Fibroblast of skin of back (primary cell): ENCODE results near the gene RHEX.

Experiments
- DNase-seq: peaks from one replicate; pipeline ENCODE4 v3.0.0-alpha.2; 2013

RHEX gene

DNA sequence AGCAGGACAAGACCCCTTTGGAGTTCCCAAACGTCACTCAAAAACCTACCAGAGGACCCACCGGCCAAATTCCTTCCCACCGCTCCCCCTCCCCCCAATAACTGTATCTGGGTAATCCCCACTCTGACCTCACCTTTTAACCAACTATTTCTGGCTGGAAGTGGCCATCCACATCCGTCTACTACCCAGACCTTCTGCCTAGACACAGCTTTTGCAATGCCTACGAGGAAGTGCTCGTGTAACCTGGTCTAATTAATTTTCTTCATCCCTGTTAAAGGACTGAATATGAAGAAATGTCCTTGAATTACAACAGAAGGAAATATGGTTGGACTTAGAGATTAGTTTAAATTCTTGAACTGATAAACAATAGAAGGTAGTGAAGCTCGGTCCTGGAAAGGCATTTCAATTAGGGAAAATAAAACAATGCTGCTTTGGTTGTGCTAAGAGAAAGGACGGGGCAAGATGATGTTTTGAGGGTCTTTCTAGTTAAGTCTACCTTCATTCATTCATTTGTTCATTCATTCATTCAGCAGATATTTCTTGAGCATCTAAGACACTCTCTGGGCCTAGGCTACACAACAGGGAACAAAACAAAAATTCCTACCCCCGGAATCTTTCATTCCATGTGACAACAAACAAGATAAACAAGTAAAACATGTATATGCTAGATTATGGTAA lies 45.4 kb downstream of the RHEX start:
- DNase-seq = no peak

GRCh38 chr1:206100226-206100815 lies 47.3 kb downstream of the RHEX start:
- no peak for DNase-seq

DNA sequence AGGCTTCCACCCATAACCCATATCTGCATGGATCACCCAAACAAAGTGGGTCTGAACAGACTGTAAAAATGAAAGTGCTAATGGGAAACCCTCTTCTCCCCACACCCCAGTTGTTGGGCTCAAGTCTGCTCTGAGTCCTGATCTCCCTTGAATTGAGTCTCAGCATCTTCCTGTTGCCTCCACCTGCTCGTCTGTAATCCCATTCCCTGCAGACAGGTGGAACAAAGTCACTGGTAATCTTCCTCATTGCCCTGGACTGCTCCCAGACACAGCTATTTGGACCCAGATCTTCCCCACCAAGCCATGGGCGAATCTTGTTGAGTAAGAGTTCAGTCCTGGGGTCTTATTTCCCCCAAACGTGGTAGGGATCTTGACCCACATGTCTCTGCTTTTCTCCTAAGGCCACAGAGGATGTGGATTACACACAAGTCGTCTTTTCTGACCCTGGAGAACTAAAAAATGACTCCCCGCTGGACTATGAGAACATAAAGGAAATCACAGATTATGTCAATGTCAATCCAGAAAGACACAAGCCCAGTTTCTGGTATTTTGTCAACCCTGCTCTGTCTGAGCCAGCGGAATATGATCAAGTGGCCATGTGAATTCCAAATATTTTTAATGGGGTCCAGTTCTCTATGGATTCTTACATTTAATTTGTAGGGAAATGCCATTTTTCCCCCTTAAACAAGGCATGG lies 48.5 kb downstream of the RHEX start:
- DNase-seq = no peak

DNA sequence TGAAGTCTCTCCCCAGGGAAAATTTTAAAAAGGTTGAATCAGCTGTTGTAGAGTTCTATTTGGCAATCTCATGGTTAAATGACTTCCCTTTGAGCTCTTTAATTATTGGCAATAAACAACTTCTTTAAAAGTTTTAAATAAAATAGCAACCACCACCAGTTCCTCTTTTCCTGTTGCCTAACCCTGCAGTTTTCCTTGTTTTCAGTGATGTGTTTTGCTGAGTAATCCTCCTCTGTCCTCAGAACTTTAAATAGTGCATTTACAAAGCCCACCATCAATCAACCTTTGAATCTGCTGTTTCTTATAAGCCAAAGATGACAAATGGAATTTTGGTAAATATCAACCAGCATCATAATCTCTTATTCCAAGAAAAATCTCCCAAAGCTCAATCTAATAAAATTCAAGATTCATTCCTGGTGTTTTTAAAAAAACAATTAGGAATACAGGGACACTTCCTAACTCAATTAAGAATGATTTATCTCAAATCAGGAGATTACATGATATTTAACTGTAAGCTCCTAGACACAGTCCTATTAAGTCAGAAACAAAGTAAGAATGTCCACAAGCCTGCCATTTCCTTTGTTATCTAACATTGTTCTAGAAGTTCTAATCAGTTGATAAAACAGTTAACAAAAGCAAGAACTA lies 49.4 kb downstream of the RHEX start:
- no peak for DNase-seq

DNA sequence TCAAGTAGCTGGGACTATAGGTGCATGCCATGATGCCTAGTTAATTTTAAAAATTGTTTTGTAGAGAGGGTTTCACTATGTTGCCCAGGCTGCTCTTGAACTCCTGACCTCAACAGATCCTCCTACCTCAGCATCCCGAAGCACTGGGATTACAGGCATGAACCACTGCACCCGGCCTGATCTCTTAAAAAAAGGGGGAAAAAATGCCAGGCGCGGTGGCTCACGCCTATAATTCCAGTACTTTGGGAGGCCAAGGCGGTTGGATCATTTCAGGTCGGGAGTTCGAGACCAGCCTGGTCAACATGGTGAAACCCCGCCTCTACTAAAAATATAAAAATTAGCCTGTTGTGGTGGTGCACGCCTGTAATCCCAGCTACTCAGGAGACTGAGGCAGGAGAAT lies 51.0 kb downstream of the RHEX start:
- no peak for DNase-seq

DNA sequence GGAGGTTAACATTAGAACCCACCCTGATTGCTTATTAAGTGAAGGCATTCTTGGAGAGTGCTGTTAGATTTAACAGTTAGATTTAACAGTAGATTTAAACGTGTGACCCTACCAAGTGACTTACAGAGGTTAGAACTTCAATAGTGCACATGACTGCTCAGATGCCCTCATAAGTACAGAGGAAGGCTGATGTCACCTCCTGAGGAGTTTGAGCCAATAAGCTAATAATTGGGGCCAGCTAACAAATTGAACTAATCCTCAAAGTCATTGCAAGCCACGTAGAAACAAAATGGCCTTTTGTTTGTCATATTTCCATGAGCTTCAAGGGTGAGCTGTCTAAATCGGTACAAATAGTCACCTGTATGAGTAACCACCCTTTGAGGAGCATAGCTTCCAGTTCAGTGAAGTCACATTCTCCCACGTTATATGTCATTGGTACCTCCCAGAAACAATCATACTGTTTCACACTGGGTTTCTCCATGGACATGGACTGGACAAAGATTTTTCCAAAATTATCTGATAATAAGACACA lies 52.6 kb downstream of the RHEX start:
- no peak for DNase-seq

GRCh38 chr1:206106328-206107167 lies 53.6 kb downstream of the RHEX start:
- DNase-seq = peak; percentile 83

DNA sequence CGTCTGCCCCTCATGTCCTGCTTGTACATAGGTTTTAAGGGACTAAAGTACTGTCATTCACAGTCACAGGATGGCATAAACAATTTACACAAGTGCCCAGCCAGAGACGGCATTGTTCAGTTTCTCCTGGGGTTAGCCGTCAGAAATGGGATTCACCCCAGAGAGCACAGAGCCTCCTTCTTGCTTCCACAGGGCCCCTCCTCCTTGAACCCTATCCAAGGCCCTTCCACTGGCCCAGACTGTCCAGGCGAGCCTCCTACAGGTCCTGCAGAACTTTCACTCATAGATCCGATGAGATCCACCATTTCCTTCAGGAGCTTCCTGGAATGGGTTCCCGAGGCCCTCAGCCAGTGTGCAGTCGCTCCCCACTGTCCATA lies 54.2 kb downstream of the RHEX start:
- DNase-seq = no peak

- no peak for DNase-seq
Observed at GRCh38 chr1:206108635-206109034, 55.7 kb downstream of the RHEX start.

DNA sequence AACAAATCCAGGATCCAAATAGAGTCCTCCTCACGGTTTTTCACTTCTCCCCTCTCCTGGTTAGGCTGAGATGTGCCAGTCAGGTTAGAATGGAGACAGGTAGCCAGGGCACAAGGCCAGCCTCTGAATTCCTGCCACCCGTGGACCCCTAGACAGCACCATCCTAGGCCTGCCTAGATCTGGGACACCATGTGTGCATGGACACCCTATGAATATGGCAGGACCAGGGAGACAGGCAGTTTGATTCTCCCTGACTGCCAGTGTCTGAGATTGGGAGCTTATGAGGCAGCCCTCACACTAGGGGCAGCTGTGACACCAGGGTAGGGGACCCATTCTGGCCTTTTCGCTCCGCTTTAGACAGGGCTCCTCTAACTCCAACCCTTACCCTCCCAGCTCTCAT lies 56.7 kb downstream of the RHEX start:
- no peak for DNase-seq

GRCh38 chr1:206110161-206110560 lies 57.2 kb downstream of the RHEX start:
- DNase-seq = no peak

GRCh38 chr1:206110820-206111219 lies 57.8 kb downstream of the RHEX start:
- no peak for DNase-seq

- no peak for DNase-seq
Observed at GRCh38 chr1:206111271-206111927, 58.4 kb downstream of the RHEX start.

DNA sequence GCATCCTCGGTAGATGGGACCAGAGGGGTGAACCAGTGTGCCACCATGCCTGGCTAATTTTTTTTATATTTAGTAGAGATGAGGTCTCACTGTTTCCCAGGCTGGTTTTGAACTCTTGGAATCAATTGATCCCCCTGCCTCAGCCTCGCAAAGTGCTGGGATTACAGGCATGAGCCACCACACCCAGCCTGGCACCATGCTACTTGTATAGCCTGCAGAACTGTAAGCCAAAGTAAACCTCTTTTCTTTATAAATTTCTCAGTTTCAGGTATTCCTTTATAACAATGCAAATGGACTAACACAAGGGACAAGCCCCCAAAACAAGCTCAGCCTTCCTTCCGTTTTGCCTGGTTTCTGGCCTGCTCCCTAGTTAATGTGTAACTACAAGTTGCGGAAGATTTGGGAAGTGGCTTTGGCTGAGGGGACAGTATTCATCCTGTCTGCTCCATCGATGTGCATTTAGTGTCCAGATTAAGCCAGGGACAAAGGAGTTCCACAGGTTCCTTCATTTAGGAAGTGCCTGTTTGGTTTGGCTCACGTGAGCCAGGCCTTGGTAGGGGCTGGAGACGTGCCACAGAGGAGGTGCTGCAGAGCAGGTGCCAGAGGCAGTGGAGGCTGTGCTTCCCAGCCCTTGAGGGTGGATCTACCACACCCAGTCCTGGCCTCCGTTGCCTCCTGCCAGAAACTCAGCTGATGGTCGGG lies 59.8 kb downstream of the RHEX start:
- no peak for DNase-seq

GRCh38 chr1:206114692-206115640 lies 62.0 kb downstream of the RHEX start:
- DNase-seq = no peak

DNA sequence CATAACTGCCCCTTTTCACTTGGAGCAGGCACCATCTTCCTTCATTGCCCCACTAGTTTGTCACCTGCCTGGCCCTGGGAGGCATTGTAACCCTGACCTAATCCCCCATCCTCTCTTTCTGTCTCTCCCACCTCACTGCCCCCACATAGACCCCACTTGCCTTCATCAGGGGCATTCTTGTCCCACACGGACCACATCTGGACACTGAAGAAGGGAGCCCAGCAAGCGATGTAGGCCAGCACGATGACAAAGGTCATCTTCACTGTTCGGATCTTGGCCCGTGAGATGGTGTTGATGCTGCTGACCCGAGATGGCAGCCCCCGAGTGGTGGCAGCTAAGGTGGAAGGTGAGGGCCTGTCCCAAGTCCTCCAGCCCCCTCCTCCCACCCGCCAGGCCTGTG lies 62.8 kb downstream of the RHEX start:
- no peak for DNase-seq

DNA sequence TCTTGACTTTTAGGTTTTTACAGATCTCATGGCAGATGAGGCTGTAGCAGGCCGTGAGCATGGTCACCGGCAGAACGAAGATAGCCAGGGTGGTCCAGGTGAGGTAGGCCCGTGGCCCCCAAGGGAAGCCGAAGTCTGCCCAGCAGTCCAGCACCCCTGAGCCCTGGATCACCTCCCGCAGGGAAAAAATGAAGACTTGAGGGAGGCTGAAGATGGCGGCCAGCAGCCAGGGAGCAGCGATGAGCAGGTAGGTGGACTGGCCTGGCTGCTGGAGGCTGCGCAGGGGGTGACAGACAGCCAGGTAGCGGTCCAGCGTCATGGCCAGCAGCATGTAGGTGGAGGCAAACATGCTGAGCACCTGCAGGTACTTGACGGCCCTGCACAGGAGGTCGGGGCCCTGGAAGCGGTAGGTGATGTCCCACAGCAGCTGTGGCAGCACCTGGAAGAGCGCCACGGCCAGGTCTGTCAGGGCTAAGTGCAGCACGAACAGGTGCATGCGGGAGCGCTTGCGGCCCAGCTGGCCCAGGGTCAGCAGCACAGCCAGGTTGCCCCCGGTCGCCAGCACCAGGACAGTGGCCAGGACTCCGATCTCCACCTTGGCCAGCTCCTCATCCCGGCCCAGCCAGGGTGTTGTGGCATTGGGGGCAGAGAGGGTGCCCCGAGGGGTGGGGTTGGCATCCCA lies 63.4 kb downstream of the RHEX start:
- no peak for DNase-seq

DNA sequence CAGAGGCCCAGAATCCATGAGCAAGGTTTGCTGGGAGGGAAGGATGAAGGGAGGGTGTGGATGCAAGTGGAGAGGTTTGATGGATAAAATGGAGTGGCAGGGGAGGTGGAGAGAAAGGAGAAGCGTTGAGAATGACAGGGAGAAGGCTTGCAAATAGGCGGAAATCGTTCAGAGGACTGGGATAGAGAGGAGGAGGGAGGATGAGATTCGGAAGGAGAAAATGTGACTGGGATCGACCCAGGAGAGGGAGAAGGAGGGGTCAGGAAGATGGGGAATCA lies 63.8 kb downstream of the RHEX start:
- DNase-seq = no peak

DNA sequence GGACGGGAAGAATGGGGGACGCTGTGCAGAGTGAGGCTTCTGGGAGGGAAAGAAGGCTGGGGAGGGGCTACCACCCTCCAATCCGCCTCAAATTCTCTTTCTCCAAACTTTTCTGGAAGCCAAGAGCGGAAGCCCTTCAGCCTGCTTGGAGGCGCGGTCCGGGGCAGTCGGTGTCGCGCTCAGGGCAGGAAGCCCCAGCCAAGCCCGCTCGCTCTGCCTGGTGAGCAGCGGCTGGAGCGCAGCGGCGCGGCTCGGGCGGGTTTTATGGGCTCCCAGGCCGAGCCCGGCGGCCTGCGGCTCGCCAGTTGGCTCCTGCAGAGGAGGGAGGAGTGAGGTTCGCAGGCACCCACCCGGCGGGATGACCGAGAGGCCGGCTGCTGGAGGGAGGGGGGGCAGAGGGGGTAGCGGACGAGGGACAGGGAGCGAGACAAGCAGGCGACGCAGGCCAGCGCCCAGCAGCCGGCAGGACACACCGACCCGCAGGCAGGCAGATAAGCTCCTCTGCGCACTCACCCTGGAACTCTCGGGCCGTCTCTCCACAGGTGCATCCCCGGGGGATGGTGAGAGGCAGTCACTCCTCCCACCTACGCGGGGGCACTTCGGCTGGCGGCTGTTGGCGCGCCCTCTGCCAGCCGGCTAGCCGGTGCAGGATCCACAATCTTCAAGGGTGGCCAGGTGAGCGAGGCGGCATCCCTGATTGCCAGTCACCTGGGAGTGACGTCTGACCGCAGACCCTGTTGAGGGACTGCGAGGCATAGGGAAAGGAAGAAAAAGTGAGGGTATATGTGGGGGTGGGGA lies 64.4 kb downstream of the RHEX start, which contains the start of gene AVPR1B:
AVPR1B (minus strand) TSS at position 238 of the 798 bp plus-strand sequence. CDS start 498 bp downstream, outside the sequence.
- peak; percentile 40 for DNase-seq
